GM19438 (cell line): ENCODE measurements around the gene PRLH.
"Not testable (repeated sequence)": the region's sequence is repeated elsewhere in the genome, so short reads cannot be mapped to it uniquely, and the experiment has no call there.

Experiments used
- ATAC-seq: cut with Tn5 transposase; IDR thresholded peaks from one replicate; pipeline ENCODE4 v1.9.1; 2021; ENCODE audit warnings: low read depth; ENCODE audit not compliant: unreplicated experiment

PRLH gene

DNA sequence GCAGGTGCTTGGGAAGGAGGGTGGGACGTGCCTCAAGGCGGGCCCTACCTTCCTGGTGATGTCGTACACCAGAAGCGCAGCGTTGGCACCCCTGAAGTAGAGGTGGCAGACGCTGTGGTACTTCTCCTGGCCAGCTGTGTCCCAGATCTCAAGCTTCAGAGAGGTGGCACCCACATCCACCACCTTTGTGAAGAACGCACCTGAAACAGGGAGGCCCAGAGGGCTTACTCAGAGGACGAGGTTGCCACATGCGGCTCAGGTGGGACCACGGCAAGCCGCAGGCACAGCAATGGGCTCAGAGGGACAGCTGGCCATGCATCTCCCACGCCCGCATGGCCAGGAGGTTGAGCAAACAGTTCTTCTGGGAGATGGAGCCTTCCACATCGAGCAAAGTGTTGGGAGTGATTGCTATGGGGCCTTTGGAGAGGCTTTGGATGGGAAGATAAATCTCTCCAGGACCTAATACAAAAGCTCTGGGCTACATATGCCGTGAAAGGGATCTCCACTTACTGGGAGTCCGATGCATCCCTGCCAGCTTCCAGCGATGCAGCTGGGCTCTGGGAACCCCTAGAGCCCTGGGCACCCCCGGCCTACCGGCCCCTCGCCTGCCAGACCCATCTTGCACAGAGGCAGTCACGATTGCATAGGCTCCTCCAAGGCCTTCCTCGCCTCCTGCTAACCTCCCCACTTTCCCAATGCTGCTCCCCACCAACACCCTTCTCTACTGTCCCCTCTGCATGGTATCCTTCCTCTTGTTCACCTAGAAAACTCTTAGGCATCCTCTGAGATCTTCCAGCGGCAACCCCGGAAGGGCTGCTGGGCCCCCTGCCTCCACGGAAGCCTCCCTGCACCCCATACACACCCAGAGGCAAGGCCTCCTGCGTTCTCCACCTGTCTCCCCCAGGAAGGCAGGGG lies 11.8 kb downstream of the PRLH start:
- ATAC-seq = no peak

DNA sequence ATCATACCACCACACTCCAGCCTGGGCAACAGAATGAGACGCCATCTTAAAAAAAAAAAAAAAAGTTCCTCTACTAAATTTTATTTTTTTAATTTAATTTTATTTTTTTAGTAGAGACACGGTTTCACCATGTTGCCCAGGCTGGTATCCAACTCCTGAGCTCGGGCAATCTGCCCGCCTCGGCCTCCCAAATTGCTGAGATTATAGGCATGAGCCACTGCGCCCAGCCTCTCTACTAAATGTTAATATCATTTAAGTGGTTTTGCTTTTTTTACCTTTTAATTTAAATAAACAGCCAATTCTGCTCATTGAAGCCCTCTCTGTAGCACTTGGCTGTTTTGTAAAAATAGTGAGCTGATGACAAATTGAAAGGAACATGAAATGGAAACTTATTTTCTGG lies 15.0 kb downstream of the PRLH start:
- ATAC-seq = no peak

DNA sequence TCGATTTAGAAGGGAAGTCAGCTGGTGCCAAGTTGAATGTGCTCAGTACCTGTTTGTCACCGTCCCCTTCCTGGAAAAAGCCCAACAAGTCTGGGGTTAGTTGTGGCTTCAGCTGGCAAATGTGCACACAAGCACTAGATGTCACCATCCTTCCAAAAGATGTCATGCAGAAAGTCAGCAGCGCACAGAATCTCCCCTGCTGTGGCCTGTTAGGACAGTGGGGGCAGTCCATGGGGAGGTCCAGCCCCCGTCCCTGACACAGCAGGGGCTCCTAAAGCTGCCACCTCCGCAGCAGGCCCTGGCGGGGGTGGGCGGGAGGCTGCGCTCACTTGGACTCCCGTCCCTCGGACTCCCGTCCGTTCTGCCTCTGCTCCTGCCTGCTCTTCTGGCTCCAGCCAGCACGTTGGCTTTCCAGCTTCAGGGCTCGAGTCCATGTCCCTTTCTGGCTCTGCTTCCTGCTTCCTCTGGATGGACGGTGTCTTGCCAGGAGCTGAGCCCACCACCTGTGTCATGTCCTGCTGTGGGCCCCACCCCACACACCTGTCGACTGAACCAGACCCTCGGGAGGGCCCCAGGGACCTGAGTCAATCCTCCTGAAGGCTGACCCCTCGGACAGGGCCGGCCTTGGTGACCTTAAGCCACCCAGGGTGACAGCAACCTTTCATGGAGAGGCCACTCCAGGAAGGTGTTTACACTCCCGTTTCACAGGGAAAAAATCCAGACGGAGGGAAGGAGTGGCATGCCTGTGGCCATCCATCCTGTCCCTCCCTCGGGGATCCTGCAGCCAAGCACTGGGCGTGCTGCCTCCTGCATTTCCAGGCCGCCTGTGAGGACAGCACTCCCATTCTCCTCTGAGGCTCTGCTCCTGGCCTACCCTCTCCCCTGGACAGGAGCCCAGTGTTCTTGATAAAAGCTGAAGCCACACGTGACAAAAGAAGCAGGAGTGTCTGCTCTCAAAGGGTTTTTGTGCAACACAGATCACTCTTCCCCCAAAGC lies 15.7 kb downstream of the PRLH start:
- ATAC-seq = no peak

DNA sequence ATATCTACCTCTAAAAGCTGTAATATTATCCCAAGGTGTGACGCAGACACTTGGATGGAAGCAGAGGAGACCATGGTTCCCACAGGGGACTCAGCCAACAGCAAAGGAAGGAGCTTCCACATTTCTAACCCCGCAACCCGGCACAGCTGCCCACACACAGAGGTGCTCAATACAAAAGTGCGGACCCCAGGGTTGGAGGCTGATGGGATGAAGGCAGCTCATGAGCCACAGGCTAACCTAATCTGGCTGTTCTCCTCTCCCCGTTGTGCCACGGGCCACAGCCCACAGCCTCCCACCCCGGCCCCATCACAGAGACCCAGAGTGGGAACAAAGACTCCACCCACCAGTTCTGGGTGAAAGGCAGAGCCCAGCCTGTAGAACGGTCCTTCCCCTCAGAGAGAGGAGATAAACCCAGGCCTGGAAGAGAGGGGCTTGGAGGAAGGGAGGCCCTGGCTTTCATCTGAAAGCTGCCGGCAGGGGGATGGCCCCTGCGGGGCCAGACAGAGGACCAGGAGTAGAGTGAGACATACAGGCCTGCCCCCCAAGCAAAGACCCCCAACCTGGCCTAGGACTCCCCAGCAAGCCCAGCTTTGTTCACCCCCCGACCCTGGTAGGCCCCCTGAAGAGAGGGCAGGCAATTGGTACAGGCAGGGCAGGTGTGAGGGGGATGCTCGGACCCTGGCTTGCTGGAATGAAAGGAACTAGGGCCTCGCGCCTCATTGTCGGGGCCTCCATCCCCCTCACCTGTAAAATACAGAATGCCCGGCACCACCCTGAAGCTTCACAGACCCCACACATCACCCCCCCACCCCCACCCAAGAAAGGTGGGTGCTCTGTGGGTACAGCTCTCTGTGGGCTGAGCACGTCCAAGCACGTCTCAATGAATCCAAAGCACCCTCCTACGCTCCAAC lies 17.3 kb downstream of the PRLH start:
- ATAC-seq = no peak

DNA sequence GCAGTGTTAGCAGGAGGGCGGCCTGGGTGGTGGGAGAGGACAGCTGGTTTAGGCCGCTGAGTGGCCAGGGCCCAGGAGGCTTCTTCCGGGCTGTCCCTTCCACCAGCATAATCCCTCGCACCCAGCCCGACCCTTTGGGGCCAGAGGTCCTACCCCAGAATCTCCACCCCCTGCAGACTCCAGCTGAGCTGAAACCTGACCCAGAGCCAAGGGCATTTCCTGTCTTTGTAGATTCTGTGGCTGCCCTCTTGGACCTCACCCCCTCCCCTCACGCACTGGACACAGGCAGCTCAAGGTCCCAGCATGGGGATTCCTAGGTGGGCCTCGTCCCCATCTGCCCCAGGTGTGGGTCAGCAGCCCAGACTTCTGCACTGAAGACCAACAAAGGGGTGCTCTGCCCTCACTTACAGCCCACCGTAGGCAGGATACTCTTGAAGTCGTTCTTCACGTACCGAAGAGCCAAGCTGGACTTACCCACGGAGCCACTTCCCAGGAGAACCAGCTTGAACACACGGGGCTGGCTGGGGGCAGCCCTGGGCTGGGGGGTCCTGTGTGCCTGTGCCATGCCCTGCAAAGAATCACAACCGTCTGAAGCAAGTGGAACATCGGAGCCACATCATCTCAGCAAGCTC lies 19.3 kb downstream of the PRLH start:
- no peak for ATAC-seq

DNA sequence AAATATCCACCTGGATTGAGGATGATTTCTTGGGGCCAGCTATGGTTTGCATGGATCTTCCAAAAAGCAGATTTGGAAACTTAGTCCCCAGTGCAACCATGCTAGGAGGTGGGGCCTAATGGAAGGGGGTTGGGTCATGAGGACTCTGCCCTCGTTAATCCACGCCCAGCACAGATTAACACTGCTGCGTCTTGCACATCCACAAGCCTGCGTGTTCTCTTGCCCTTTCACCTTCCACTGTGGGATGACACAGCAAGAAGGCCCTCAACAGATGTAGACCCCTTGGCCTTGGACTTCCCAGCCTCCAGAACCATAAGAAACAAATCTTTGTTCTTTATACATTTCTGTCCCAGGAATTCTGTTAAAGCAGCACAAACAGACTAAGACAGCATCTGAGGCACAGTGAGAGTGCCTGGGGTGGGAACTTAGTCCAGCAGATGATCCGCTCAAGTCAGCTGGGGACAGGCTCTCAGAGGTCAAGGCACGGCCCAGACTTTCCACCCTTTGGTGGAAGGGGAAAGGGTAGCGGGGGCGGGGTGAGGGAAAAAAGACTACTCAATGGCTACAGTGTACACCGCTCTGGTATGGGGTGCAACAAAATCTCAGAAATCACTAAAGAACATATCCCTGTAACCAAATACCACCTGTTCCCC lies 21.8 kb downstream of the PRLH start:
- no peak for ATAC-seq

DNA sequence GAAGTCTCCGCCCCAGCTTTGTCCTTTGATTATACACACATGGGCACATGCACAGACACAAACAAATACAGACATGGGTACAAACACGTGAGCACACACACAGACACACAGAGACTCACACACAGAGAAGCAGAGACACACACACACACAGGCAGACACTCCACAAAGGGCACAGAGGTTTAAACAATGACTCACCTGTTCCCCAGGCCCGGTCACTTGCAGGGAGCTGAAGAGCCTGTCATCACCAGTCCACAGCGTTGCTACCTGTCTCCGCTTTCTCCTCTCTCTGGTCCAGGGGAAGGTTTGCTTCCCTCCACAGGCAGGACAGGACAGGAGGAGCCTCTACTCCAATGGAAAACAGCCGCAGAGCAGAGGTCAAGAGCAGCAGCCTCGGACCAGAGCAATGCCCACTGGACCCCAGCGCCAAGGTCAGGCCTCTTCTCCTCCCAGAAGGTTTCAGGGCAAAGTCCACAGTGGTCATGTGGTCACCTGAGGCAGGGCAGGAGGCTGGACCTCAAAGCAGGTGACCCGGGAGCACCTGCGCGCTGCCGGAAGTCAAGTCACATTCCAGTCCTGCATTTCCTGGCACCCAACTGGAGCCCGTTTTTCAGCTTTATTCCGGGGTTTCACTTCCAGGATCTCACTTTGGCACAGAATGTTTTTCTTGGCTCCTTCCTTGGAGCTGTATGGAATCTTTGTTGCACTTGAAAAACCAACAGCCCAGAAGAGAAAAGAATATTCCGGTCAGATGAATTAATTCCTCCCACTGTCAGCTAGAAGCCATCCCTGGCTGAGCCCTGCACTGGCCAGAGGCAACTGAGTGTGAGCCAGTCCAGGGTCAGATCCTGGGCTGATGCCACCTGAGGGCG lies 24.1 kb downstream of the PRLH start, which contains the start of gene RAB17:
TSS of gene RAB17 (minus strand) at position 463 of the 869 bp plus-strand sequence. CDS start 4,580 bp downstream, outside the sequence.
- no peak for ATAC-seq

DNA sequence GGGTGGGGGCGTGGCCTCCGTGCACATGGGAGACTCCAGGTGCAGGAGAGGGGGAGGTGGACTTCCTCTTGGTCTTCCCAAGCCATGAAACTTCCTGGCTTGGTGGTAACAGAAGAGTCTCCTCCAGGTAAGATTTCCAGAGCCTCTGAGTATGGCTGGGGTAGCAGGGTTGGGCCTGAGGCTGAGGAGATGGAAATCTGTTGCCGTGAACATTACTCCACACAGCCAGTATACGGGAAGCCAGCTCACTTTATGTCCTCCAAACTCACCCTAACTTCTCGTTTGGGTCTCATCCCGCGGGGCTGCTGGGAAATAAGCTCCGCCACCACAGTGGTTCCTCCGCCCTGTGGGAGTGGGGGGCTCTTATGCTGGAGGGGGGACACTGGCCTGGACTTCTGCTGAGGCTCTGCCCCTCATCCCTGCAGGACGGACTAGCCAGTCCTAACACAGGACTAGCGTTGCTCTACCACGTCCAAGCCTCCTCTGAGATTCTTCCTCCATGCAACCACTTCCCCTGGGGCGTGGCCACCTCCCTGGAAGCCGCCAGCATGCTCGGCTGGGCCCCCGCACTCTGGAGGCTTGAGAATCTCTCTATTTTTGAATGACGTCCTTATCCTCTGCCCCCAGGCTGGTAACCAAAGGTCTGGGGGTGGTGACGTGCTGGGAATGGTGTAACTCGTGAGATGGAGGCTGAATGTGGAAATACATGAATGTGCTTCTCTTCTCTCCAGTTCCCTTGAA lies 24.9 kb downstream of the PRLH start:
- ATAC-seq = no peak

DNA sequence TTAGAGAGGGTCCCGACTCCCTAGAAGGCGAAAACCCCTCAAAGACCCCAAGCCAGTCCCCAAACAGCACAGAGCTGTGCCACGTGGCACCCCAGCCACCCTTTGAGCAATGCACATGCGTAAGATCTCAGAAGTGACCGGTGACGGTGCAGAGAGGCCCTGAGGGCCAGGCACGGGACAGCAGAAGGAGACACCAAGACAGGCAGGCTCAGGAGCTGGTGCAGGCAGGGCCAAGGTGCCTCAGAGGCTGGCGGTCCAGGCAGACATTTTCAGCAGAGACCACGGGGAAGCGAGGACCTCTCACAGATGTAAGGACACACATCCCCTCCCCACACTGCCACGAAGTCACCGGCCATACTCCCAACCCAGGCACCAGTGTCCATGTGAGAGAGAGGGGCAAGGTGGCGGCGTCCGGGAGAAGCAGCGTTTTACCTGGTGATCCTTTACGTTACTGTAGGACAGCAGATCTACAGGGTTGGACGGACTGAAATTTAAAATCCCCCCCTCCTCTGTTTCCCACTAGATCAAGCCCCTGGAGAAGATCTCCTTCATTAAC lies 26.1 kb downstream of the PRLH start:
- no peak for ATAC-seq

DNA sequence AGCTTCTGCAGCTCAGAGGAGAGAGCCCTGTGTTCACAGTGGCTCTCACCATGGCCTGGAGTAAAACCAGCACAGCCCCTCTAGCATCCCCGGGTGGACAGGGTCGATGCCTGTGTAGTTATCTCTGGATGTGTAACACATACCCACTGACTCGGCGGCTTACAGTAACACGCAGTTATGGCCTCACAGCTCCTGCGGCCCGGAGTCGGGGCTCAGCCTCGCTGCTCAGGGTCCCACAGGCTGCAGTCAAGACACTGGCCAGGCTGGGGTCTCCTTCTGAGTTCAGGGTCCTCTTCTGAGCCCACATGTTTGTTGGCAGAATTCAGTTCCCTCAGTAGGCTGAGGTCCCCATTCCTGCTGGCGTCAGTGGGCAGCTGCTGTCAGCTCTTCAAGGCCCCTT lies 26.7 kb downstream of the PRLH start:
- no peak for ATAC-seq

DNA sequence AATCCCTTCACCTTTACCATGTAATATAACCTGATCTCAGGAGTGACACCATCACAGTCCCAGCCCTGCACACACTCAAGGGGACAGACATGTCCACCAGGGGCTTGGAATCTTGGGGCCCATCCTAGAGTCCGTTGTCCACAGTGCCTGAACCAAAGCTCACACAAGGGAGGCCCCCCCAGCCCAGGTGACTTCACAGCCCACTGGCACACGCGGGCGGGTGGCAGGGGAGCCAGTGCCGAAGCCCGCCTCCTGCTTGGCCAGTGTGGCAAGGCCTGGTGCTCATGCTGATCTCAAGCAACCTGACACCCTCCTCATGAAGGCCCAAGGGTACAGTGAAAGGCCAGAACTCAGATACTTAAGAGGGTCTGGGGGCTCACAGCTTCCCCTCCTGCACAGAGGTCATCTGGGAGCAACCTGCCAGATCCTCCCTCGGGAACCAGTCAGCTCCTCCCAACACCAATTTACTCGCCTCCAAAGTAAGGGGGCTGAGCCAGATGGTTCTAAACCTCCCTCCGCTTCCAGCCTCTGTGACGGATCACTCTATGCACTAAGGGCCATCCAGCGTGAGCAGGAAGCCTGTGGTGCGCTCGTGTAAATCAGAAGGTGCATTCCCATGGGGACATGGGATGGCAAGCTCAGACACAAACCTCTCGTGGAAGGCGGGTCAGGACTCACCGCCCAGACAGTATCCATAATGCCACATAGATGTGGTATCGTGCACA lies 27.4 kb downstream of the PRLH start:
- ATAC-seq = no peak

DNA sequence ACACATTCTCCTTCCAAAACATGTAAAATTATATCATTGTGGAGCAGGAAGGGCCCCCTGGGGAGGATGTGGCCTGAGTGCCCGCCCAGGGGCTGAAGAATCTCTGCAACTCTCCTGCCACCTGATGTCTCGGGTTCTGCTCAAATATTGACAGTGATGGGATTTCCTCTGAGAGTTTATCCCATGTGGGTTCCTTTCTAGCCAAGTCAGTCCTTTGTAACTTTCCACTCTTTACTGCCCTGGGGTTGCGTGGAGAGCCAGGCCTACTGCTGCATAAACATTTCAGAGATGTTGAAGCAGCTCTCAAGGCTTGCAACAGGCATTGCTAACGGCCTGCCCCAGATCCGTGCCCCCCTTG lies 28.1 kb downstream of the PRLH start:
- no peak for ATAC-seq

DNA sequence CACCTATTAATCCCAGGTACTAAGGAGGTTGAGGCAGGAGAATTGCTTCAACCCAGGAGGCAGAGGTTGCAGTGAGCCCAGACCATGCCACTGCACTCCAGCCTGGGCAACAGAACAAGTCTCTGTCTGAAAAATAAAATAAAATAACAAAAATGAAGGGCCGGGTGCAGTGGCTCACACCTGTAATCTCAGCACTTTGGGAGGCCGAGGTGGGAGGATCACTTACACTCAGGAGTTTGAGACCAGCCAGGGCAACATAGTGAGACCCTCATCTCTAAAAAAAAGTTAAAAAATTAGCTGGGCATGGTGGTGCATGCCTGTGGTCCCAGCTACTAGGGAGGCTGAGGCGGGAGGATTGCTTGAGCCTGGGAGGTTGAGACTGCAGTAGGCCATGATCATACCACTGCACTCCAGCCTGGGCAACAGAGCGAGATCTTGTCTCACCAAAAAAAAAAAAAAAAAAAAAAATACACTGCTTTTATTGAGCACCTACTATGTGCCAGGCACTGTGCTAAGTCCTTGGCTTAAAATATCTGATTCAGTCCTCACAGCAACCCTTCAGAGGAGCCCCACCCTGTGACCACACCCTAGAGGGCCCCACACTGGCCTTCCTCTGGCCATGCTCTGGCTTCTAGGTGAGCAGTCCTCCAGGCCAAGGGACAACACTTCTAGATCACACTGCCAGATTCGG lies 29.6 kb downstream of the PRLH start:
- ATAC-seq = not testable (repeated sequence)

DNA sequence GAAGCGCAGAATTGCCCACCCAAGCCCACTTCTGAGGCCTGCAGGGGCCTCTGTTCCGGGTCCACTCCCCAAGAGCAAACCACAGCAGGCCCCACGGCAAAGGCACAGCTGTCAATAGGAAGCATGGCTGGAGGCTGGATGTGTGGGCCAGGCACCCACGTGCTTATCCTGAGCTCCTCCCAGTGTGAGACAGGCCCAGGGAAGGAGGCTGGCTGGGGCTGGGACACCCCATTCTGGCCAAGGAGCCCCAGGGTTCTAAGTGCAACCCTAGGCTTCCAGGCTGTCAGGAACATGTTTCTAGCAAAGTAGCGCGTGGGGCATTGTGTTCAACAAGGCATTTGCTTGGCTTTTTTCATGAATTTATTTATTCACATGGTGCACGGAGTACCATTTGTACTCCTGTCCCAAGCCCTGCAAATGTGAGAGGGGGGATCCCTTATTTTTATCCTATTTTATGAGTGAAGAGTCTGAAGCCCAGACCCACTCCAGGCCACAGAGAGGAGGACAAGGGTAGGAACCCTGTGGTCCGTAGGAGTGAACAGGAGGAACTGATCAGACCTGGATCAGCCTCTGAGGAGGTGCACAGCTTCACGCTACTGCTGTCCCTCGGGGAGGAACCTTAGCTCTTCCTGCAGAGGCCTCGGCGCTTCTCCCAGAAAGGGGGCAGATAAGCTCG lies 30.3 kb downstream of the PRLH start:
- no peak for ATAC-seq
